Natural killer cell (primary cell): ENCODE results near the gene CYP19A1. TPM values are rescaled to one million over a fixed set of nuclear protein-coding genes. Genes with fewer than 3 reads are reported as not detected.

Source experiments
- ATAC-seq, 3 donors: fragments of 150-1000 bp in 2 of 3; fragments of 200-7000 bp in 1 of 3; cut with Tn5 transposase; 1 replicate in 1 of 3; 2 replicates in 2 of 3; pipeline ENCODE4 v1.10.0; 2021; ENCODE audit warnings: mild to moderate bottlenecking in 2 of 3, moderate library complexity in 2 of 3
- DNase-seq, 2 donors: peaks; one replicate each; pipeline versions ENCODE4 v3.0.0 to v3.0.0-alpha.2; 2013 to 2021; ENCODE audit warnings: mixed read lengths in 1 of 2
- H3K27ac ChIP-seq: one replicate; pipeline ENCODE4 v1.5.1; 2013; ENCODE audit warnings: mild to moderate bottlenecking, low read length
- H3K27me3 ChIP-seq: one replicate; pipeline ENCODE4 v1.6.1; 2013; ENCODE audit warnings: low read length; ENCODE audit not compliant: control insufficient read depth, insufficient read depth
- H3K36me3 ChIP-seq: one replicate; pipeline ENCODE4 v1.6.1; 2013; ENCODE audit warnings: low read length; ENCODE audit not compliant: control insufficient read depth, insufficient read depth
- H3K4me1 ChIP-seq: one replicate; pipeline ENCODE4 v1.6.1; 2013; ENCODE audit warnings: low read length; ENCODE audit not compliant: control insufficient read depth, insufficient read depth
- H3K4me3 ChIP-seq: one replicate; pipeline ENCODE4 v1.5.1; 2013; ENCODE audit warnings: low read length
- H3K9me3 ChIP-seq: one replicate; pipeline ENCODE4 v1.6.1; 2013; ENCODE audit warnings: low read length; ENCODE audit not compliant: control insufficient read depth, insufficient read depth
- H3K27ac Mint-ChIP-seq, 2 donors: one replicate each; pipeline ENCODE4 v1.8.0; 2022; ENCODE audit warnings: mild to moderate bottlenecking in 2 of 2, mixed read lengths in 2 of 2, moderate library complexity in 1 of 2
- H3K27me3 Mint-ChIP-seq, 2 donors: one replicate each; pipeline ENCODE4 v1.8.0; 2022; ENCODE audit warnings: low read depth in 2 of 2, mixed read lengths in 2 of 2
- H3K36me3 Mint-ChIP-seq: one replicate; pipeline ENCODE4 v1.8.0; 2022; ENCODE audit warnings: mixed read lengths
- H3K4me1 Mint-ChIP-seq, 2 donors: one replicate each; pipeline ENCODE4 v1.8.0; 2022; ENCODE audit warnings: mixed read lengths in 2 of 2
- H3K4me3 Mint-ChIP-seq: one replicate; pipeline ENCODE4 v1.8.0; 2022; ENCODE audit warnings: mild to moderate bottlenecking, moderate library complexity, mixed read lengths
- H3K9me3 Mint-ChIP-seq, 2 donors: one replicate each; pipeline ENCODE4 v1.8.0; 2022; ENCODE audit warnings: mixed read lengths in 2 of 2
- WGBS: methylation state at CpG from one replicate; pipeline ENCODE4 v1.1.7; 2013; ENCODE audit warnings: missing lambda C conversion rate; ENCODE audit not compliant: insufficient coverage; 5-methylcytosine and 5-hydroxymethylcytosine counted together
- intact Hi-C: fragments of 100-400 bp; cut with micrococcal nuclease; formaldehyde crosslinking; loops from one replicate; pipeline ENCODE4 v1.14.2; 2022
- total RNA-seq, 4 donors: library from RNA; stranded (reverse); fragments of 120-200 nt in 1 of 4; gene quantifications; one replicate each; pipeline versions ENCODE4 v1.2.3 to v1.2.4, GENCODE V29; 2013 to 2022
- TF ChIP-seq, protein P1 (sequence below): fragments of 200-600 bp; IDR thresholded peaks from one replicate; pipeline ENCODE4 v1.8.0; 2022; ENCODE audit warnings: antibody characterized with exemption

CYP19A1 gene
- total RNA-seq, 3 donors from 2014 or later (not counting 1 experiment from before 2014, with no cell fraction given), result not detected

DNA sequence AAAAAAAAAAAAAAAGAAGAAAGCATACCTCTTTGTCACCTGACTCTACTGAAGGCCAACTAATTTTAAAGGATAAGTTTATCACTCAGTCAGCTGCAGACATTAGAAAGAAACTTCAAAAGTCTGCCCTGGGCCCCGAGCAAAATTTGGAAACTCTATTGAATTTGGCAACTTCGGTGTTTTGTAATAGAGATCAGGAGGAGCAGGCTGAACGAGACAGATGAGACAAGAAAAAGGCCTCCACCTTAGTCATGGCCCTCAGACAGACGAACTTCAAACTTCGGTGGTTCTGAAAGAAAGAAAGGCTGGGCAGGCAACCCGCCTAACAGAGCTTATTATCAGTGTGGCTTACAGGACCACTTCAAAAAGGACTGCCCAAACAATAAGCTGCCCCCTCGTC is 21.6 kb upstream of the CYP19A1 start:
- H3K4me1 ChIP-seq, result no peaks in the 10 kb centered on the region
- H3K9me3 Mint-ChIP-seq, result no peaks in the 10 kb centered on the region
- H3K27ac Mint-ChIP-seq, result no peak overlapping the region
- ATAC-seq (no peak), DNase-seq (no peak)
- intact Hi-C loops, result no loop called here
- no peaks in the 10 kb centered on the region for H3K36me3 ChIP-seq
- no peaks in the 10 kb centered on the region for H3K36me3 Mint-ChIP-seq
- H3K27me3 ChIP-seq, result no peaks in the 10 kb centered on the region
- no peaks in the 10 kb centered on the region for H3K27me3 Mint-ChIP-seq
- H3K4me3 ChIP-seq, result no peak overlapping the region
- H3K4me3 Mint-ChIP-seq, result no peak overlapping the region
- 87% methylated on average over 7 of the region's 7 CpGs for WGBS
- H3K4me1 Mint-ChIP-seq, result no peaks in the 10 kb centered on the region
- no peaks in the 10 kb centered on the region for H3K9me3 ChIP-seq
- H3K27ac ChIP-seq, result no peak overlapping the region
- TF ChIP-seq, protein P1, sequence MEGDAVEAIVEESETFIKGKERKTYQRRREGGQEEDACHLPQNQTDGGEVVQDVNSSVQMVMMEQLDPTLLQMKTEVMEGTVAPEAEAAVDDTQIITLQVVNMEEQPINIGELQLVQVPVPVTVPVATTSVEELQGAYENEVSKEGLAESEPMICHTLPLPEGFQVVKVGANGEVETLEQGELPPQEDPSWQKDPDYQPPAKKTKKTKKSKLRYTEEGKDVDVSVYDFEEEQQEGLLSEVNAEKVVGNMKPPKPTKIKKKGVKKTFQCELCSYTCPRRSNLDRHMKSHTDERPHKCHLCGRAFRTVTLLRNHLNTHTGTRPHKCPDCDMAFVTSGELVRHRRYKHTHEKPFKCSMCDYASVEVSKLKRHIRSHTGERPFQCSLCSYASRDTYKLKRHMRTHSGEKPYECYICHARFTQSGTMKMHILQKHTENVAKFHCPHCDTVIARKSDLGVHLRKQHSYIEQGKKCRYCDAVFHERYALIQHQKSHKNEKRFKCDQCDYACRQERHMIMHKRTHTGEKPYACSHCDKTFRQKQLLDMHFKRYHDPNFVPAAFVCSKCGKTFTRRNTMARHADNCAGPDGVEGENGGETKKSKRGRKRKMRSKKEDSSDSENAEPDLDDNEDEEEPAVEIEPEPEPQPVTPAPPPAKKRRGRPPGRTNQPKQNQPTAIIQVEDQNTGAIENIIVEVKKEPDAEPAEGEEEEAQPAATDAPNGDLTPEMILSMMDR, result no peak

DNA sequence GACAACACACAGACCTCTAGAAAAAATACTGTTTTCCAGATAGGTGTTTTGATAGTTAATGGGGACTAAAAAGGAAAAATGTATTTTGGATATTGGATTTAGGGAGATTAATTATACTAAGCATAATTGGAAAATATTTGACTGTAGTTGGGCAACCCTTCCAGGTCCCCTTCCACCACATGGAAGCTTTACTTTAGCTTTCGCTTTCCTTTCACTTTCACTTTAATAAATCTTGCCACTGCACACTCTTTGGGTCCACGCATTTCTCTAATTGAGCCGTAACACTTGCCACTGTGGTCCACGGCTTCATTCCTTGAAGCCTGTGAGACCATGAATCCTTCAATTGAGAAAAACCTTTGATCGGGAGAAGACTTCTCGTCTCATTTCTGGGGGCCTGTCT is 18.6 kb upstream of the CYP19A1 start:
- H3K4me1 ChIP-seq, result no peaks in the 10 kb centered on the region
- no peaks in the 10 kb centered on the region for H3K36me3 Mint-ChIP-seq
- no peaks in the 10 kb centered on the region for H3K9me3 Mint-ChIP-seq
- H3K36me3 ChIP-seq, result no peaks in the 10 kb centered on the region
- 93% methylated on average over 6 of the region's 6 CpGs for WGBS
- H3K4me3 ChIP-seq, result no peak overlapping the region
- no peaks in the 10 kb centered on the region for H3K27me3 ChIP-seq
- peaks cover 0 to 4% of the 10 kb centered on the region in 2 donors for H3K27me3 Mint-ChIP-seq
- intact Hi-C loops, result no loop called here
- DNase-seq (no peak), ATAC-seq (no peak)
- TF ChIP-seq, protein P1, result no peak
- no peaks in the 10 kb centered on the region for H3K4me1 Mint-ChIP-seq
- no peak overlapping the region for H3K27ac Mint-ChIP-seq
- no peak overlapping the region for H3K27ac ChIP-seq
- H3K9me3 ChIP-seq, result no peaks in the 10 kb centered on the region
- H3K4me3 Mint-ChIP-seq, result no peak overlapping the region

DNA sequence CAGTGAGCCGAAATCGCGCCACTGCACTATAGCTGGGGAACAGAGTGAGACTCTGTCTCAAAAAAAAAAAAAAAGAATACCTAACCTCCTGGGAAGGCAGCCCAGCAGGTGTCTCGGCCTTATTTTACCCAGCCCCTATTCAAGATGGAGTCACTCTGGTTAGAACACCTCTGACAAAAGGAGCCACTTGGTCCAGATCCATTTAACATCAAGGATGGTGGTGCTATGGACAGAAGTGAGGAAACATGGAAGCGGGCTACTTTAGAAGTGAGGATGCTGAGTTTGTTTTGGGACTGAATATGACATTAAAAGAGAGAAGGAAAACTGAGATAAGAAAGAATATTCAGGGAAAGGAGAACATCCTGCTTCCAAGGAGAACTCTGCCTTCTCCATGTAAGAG is 17.8 kb upstream of the CYP19A1 start:
- DNase-seq, result no peak
- Histone ChIP-seq H3K27ac (no peak overlapping the region), H3K4me3 (no peak overlapping the region), H3K4me1 (no peaks in the 10 kb centered on the region), H3K9me3 (no peaks in the 10 kb centered on the region), H3K27me3 (no peaks in the 10 kb centered on the region), H3K36me3 (no peaks in the 10 kb centered on the region)
- TF ChIP-seq, protein P1, result no peak
- intact Hi-C loops, result no loop called here
- H3K27me3 Mint-ChIP-seq, result peaks cover 0 to 6% of the 10 kb centered on the region in 2 donors
- no peak overlapping the region for H3K27ac Mint-ChIP-seq
- ATAC-seq, result no peak
- no peaks in the 10 kb centered on the region for H3K4me1 Mint-ChIP-seq
- no peaks in the 10 kb centered on the region for H3K36me3 Mint-ChIP-seq
- H3K9me3 Mint-ChIP-seq, result no peaks in the 10 kb centered on the region
- 77% methylated on average over 4 of the region's 5 CpGs for WGBS
- H3K4me3 Mint-ChIP-seq, result no peak overlapping the region

DNA sequence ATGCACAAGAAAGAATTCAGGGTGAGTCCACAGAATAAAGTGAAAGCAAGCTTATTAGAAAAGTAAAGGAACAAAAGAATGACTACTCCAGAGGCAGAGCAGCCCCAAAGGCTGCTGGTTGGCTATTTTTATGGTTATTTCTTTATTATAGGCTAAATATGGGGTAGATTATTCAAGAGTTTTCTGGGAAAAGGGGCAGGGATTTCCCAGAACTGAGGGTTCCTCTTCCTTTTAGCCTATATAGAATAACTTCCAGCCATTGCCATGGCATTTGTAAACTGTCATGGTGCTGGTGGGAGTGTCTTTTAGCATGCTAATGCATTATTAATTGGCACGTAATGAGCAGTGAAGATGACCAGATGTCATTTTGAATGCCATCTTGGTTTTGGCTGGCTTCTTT is 16.7 kb upstream of the CYP19A1 start:
- WGBS, result 100% methylated on average over 1 of the region's 1 CpG
- no peak overlapping the region for H3K4me3 ChIP-seq
- Mint-ChIP-seq H3K36me3 (no peaks in the 10 kb centered on the region), H3K27ac (no peak overlapping the region), H3K4me3 (no peak overlapping the region), H3K9me3 (no peaks in the 10 kb centered on the region), H3K27me3 (peaks cover 0 to 8% of the 10 kb centered on the region in 2 donors), H3K4me1 (no peaks in the 10 kb centered on the region)
- DNase-seq, result no peak
- no peaks in the 10 kb centered on the region for H3K27me3 ChIP-seq
- H3K36me3 ChIP-seq, result no peaks in the 10 kb centered on the region
- TF ChIP-seq, protein P1, result no peak
- no peaks in the 10 kb centered on the region for H3K4me1 ChIP-seq
- no peak overlapping the region for H3K27ac ChIP-seq
- no peak for ATAC-seq
- intact Hi-C loops, result no loop called here
- no peaks in the 10 kb centered on the region for H3K9me3 ChIP-seq
